Umbilical cord (tissue), 2 donors: Measurements from ENCODE around the gene RPL12. TPM values are rescaled to one million over a fixed set of nuclear protein-coding genes. Genes with fewer than 3 reads are reported as not detected.
A peak's percentile ranks its signal among the peaks of the same experiment; 100 is the strongest.

ENCODE experiments used
- DNase-seq: peaks from one replicate; pipeline ENCODE4 v3.0.0-alpha.2; 2015; ENCODE audit warnings: low spot score
- total RNA-seq: library from RNA; depleted of rRNA; stranded (reverse); fragments of >200 nt; gene quantifications from one replicate; pipeline ENCODE4 v1.2.3, GENCODE V29; 2014; ENCODE audit warnings: low replicate concordance; ENCODE audit not compliant: insufficient read depth

Gene RPL12
- total RNA-seq, 1 donor from 2014 or later, result 1,065 TPM

DNA sequence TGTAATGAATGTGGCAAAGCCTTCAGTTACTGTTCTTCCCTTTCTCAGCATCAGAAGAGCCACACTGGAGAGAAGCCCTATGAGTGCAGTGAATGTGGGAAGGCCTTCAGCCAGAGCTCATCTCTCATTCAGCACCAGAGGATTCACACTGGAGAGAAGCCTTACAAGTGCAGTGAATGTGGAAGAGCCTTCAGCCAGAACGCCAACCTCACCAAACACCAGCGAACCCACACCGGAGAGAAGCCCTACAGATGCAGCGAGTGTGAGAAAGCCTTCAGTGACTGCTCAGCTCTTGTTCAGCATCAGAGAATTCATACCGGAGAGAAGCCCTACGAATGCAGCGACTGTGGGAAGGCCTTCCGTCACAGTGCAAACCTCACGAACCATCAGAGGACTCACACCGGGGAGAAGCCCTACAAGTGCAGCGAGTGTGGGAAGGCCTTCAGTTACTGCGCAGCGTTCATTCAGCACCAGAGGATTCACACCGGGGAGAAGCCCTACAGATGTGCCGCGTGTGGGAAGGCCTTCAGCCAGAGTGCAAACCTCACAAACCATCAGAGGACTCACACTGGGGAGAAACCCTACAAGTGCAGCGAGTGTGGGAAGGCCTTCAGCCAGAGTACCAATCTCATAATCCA lies 6.8 kb downstream of the RPL12 start:
- DNase-seq, result no peak

DNA sequence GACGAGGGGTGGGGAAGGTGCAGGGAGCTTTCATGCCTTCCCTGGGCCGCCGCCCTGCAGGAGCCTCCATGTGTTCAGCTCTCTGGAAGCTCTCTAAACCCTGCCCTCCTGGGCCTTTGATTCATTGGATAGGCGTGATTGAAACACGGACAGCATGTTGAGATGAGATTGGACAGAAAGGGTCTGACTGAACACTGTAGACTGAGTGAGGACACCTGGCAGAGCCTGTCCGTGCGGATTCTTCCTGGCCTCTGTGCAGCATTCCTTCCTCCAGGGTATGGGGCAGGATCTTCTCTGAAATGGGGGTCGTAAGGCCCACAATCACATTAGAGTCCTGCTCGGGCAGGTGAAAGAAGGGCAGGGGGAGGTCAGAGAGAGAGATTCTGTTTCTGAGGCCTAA lies 12.8 kb downstream of the RPL12 start:
- DNase-seq, result peak; percentile 40

DNA sequence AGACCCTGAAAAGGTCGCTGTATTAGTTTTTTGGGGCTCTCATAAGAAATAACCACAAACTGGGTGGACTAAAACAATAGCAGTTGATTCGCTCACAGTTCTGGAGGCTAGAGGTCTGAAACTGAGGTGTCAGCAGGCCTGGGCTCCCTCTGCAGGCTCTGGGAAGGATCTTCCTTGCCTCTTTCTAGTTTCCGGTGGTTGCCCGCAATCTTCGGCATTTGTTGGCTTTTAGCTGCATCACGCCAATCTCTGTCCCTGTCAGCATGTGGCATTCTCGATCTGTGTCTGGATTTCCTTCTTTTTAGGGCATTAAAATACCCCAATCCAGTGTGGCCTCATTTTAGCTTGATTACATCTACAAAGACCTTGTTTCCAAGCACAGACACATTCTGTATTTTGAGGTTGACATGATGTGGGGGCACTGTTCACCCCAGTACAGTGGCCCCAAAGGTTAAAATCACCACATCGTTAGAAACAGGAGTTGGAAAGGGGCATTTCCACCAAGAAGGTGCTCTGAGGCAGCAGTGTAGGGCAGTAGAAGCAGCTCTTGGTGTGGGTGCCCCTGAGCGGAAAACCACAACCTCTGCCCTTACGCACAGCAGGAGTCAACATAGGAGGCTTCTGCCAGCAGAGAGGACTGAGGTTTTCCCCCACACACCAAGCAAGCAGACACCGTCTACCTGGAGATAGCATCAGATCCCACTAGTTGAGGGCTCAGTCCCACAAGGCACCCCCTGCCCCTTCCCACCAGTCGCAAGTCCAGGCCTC lies 13.5 kb downstream of the RPL12 start:
- no peak for DNase-seq

DNA sequence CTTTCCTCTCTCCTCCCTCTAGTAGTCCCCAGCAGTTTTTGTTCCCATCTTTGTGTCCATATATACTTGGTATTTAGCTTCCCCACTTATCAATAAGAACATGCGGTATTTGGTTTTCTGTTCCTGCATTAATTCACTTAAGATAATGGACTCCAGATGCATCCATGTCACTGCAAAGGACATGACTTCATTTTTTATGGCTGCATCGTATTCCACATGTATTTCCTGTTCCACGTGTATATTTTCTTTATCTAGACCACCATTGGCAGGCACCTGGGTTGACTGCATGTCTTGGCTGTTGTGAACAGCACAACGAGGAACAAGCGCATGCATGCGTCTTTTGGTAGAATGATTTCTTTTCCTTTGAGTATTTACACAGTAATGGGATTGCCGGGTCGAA lies 20.8 kb downstream of the RPL12 start:
- no peak for DNase-seq

DNA sequence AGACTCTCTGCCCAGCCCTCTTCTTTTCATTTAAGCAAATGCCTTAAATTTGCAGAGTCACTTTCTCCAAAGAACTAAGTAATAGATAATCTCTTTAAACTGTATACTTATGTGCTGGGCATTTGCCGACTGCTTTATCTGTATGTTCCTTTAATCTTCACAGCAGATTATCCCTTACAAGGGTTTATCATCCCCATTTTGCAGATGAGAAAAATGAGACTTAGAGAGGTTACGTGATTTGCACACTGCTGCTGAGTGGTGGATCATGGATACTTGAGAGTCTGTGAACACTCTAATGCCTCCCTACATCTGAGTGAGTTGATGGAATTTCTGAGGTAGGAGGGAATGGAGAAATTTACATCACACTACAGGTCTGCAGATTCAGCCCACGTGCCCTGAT lies 22.9 kb downstream of the RPL12 start:
- DNase-seq, result no peak

DNA sequence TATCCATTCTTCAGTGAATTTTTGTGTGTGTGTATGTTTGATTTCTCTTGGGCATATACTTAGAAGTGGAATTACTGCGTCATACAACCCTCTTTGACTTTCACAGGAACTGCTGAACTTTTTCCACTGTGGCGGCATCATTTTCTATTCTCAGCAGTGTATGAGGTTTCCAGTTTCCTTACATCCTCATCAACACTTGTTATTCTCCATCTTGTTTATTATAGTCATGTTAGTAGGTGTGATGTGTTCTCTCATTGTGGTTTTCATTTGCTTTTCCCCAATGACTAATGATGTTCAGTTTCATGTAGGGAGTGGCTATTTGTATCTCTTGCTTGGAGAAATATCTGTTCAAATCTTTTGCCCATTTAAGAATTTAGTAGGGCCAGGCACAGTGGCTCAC lies 24.4 kb downstream of the RPL12 start:
- DNase-seq, result no peak

DNA sequence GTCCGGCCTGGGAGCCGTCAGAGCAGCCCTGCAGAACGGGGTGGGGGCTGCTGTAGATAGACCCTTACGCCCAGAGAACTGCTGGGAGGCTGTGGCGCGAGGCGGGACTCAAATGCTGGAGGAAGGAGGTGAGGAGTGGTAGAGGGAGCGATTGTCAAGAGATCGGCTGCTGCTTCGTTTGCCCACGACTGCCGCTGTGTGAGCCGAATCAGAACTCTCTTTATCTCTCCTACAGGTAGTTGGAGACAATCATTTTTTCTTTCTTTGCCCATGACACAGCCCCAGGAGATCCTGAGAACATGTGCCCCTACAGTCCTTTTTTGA lies 26.6 kb downstream of the RPL12 start:
- no peak for DNase-seq

DNA sequence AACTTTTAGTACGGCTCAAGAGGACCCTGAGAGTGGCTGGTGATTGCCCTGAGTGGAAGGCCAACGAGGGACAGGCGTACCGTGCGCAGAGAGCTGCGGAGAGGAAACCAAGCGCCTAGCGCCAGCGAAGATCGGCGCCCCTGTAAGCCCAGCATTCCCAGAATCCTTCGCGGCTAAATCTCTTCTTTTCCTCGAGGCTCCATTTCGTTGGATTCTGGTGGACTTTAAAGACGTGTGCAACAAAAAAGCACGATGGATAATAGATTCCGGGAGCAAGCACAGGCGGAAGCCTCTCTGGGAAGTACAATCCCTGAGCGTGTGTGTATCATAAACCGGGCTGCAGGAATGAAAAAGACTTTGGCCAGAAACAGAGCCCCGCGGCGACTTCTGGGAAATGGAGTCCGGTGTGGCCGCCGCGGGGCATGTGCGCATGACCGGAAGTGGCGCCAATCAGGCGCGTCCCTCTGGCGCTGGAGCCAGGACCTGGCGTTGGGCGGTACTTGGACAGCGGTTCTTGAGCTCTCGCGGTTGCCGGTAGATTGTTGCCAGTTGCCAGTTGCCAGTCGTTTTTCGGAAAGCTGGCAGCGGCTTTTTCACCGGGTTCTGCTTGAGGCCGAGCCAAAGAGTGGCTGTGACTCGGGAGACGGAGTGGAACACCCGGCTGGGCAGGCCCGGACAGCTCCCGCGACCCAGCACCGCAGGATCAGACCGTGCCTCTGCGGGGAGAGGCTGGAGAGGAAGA lies 27.1 kb downstream of the RPL12 start, which contains the start of gene ZNF79:
Gene ZNF79, plus strand, starts transcription at position 449 of the 742 bp plus-strand sequence. CDS start 406 bp downstream, outside the sequence.
- peak; percentile 96 for DNase-seq

DNA sequence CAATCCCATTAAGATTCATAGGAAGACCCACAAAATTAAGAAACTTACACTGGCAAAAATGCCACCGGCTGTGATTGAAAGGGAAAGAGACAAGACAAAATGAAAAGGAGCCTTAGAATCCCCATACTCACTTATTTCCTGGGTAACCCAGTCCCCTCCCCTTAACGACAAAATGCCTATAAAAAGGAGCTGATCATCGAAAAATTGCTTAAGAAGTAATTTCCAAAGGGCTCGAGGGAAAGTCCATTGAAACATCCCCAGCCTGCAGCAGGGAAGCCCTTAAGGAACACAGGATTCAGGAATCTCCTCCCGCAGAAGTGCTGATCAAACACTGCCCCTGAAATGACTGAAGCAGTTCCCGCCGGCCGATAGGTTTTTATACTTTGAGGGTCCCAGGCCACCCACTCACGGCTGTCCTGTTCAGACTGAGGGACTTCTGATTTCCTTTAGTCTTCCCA lies 27.7 kb downstream of the RPL12 start:
- no peak for DNase-seq

DNA sequence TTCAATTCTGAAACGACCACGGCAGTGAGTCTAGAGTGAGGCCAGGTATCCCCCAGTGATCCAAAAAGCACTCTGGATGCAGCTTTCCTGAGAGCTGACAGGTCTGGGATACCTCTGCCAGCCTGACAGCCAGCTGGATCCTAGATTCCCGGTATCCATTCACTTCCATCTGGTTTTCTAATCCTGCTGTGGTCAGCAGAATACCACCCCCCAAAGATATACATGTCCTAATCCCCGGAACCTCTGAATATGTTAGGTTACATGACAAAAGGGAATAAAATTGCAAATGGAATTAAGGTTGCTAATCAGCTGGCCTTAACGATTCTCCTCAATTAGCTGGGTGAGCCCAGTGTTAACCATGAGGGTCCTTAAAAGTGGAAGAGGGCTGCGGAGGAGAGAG lies 28.4 kb downstream of the RPL12 start:
- DNase-seq, result no peak

DNA sequence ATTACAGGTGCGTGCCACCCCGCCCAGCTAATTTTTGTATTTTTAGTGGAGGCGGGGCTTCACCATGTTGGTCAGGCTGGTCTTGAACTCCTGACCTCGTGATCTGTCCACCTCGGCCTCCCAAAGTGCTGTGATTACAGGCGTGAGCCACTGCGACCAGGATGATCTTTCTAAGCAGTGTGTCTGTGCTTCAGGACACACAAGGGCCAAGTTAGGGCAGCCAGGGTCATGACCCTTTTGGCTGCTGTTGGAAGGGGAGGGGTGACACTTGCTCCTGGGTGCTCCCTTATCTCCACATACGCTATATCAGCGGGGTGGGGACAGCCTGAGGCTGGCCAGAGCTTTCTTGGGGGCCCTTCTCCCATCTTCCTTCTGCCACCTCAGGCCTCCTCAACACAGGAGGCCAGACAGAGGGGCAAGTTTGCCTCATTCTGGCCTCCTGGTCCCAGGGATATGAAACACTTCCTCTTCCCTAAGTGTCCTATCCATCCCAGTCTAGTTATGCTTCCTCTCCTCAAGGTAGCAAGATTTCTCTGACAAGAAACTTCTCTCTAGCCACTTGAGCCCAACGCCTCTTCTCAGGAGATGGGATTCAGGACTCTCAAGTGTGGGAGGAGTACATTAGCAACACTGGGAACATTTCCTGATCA lies 28.9 kb downstream of the RPL12 start:
- DNase-seq, result no peak

DNA sequence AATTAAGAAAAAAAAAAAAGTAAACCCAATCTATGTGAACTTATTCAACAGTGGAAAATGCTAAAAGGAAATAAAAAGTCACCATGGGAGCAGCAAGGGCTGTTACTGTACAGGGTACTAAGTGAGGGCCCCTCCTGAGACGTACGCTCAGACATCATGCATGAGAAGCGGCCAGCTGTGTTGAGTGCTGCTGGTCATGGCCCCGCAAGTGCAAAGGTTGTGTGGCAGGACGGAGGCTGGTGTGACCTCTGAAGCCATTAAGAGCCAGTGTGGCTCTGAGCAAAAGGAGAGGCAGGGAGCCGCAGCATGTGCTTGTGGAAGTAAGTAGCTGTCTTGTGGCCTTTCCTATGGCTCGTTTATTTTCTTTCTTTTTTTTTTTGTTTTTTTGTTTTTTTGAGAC lies 30.1 kb downstream of the RPL12 start:
- DNase-seq, result no peak

DNA sequence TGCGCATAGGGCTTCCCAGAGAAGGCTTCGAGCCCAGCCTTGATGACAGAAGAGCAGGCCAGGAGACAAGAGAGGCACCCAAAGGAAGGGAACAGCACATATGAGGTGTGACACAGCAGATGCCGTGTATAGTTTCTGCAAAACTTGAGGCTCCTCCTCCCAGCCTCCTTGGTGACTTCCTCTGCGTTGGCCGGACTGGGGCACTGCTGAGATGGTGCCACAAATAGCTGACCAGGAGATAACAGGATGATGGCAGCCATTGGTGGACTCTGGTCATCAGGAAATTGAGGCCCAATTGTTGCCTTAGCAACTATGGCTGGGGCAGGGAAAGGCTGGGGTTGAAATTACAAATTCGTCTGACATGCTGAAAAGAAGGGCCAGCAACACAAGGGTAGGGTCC lies 31.9 kb downstream of the RPL12 start:
- DNase-seq, result no peak

DNA sequence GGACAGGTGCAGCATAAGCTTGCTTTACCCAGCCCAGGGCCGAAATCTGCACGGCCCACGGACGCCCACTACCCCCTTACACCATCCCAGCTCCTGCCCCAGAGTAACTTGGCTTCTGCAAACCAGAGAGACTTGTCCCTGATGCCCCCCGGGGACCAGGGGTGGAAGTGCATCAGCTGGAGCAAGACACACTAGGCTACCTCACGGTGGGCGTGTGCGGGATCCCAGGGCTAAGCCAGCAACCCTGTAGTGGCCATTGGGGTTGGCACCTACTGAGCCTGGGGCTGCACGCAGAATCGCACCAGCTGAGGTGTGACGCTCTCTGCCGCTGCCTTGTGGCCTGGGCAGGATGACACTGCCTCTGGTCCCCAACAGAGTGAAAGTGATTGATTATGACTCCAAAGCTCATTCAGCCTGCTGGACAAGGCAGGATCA lies 33.2 kb downstream of the RPL12 start:
- no peak for DNase-seq

DNA sequence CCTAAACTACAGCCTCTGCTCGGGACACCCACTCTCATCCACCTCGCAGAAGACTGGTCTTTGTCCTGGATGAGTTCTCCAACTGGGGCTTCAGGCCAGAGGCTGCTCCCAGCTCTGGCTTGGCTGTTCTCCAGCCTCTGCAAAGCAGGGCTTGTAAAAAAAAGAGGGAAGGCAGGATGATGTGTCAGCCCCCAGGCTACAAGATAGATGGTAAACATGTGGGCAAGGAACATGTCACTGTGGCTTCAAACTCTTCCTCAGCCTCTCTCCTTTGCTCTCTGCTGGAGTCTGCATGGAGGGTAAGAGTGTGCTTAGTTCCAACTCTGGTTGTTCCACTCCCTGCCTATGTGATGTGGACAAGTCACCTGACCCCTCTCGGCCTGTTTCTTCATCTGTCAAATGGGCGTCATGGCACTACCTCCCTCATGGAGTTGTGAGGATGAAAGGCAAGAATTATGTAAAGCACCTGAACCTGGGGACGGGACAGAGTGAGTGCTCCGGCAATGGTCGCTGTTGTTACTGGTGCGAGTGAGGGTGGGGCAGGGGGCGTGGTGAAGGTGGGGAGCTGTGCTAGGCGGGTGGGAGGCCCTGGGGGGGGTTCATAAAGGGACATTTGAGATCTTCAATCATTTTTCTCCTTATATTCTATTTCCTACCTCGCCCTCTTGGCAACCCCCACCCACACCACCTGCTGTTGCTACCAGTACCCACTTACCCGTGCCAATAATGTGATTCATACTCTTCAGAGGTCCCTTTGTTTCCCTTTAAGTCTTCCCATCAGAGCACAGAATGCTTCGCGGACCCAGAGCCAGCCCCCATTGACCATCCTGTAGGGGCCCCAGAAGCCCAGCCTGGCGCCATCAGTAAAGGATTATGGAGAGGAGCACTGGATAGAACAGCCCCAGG lies 33.8 kb downstream of the RPL12 start:
- no peak for DNase-seq

DNA sequence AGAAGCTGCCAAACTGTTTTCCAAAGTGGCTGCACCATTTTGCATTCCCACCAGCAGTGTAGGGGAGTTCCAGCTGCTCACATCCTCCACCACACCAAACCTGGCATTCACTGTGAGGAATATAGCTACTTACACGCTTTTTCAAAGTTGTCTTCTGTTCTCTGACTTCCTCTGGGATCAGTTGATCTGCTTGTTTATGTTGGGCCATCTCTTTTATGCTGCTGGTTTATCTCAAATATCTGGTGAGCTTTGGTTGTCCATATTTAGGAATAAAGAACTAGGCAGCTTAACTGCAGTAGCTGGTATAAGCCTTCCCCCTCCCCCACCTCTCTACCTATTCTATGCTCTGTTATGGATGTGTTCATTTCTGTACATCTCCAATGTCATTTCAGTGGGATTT lies 35.5 kb downstream of the RPL12 start:
- DNase-seq, result peak; percentile 28

DNA sequence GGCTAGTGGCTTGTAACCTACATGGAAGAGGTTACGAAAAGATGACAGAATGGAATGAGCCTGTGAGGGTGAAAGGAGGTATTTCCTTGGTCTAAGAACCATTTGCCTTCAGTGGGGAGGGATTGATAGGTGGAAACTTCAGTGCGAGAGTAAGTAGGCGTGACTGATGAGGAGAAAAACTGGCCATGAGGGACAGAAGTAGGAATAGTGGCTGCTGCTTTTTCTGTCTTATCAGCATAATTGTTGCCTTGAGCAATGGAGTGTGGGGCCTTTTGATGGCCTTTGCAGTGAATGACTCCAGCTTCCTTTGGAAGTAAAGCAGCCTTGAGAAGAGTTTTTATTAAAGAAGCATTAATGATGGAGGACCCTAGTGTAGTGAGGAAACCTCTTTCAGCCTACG lies 36.1 kb downstream of the RPL12 start:
- no peak for DNase-seq

DNA sequence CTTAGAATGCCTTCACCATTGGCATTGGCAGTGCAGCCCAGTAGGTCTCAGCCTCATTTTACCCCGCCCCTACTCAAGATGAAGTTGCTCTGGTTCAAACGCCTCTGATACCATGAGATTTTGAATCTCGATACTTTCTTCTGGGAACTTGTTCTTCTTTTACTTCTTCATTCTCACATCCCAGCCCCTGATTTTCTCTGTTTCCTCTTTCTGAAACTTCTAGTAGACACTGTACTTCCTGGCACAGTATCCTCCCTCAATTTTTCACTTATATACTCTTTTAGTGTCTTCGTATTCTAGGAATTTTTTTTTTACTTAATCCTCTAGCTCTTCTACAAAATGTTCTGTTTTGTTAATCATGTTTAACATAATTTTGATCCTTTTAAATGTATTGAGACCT lies 40.1 kb downstream of the RPL12 start:
- DNase-seq, result no peak

DNA sequence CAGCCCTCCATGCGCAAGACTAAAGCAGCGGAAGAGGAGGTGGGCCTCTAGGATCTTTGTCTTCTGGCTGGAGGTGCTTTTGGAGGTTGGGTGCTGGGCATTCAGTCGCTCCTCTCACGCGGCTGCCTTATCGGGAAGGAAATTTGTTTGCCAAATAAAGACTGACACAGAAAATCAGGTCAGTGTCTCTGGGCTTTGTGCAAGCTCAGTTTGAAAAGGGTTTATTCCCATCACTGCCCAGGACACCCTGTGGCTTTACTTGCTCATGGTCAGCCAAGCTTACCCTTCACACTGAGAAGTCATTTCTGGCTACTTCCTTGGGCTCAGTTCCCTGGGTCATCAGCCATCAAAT lies 43.7 kb downstream of the RPL12 start:
- DNase-seq, result no peak

DNA sequence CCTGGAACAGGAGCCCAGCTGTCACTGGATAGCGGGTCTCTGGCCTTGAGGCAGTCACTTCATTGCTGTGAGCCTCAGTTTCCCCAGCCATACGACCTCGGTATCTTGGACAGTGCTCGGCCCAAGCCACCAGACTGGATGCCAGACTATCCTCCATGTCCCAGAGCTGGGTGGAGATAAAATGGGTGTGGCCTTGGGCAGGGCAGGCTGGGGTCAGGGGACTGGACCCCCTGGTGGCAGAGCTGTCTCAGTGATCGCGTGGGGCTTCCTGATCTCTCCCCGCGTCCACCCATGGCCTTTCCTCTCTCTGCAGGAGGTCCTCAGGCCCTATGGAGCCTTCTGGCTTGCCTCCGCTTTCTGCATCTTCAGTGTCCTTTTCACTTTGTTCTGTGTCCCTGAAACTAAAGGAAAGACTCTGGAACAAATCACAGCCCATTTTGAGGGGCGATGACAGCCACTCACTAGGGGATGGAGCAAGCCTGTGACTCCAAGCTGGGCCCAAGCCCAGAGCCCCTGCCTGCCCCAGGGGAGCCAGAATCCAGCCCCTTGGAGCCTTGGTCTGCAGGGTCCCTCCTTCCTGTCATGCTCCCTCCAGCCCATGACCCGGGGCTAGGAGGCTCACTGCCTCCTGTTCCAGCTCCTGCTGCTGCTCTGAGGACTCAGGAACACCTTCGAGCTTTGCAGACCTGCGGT lies 44.3 kb downstream of the RPL12 start:
- no peak for DNase-seq
